Muscle layer of duodenum (tissue), 2 donors: ENCODE results near the gene ENTPD3.

Source experiments
- H3K27ac ChIP-seq: one replicate; pipeline ENCODE4 v1.7.0; 2013; ENCODE audit warnings: mild to moderate bottlenecking, low read length
- H3K27me3 ChIP-seq: one replicate; pipeline ENCODE4 v1.7.0; 2013; ENCODE audit warnings: low read depth, mild to moderate bottlenecking, control low read depth, low read length
- H3K36me3 ChIP-seq, 2 donors: one replicate each; pipeline ENCODE4 v1.7.0; 2013; ENCODE audit warnings: low read length in 2 of 2, control low read depth in 1 of 2, mild to moderate bottlenecking in 1 of 2; ENCODE audit not compliant: insufficient read depth in 2 of 2, control insufficient read depth in 1 of 2
- H3K4me1 ChIP-seq, 2 donors: one replicate each; pipeline ENCODE4 v1.7.0; 2013; ENCODE audit warnings: low read length in 2 of 2, mild to moderate bottlenecking in 2 of 2, control low read depth in 1 of 2, moderate library complexity in 1 of 2; ENCODE audit not compliant: insufficient read depth in 2 of 2, control insufficient read depth in 1 of 2
- H3K4me3 ChIP-seq, 2 donors: one replicate each; pipeline ENCODE4 v1.7.0; 2013; ENCODE audit warnings: low read length in 2 of 2, low read depth in 1 of 2, mild to moderate bottlenecking in 1 of 2
- H3K9me3 ChIP-seq, 2 donors: one replicate each; pipeline ENCODE4 v1.7.0; 2013; ENCODE audit warnings: low read length in 2 of 2, control low read depth in 1 of 2, mild to moderate bottlenecking in 1 of 2; ENCODE audit not compliant: control insufficient read depth in 1 of 2
- donor health status: healthy.

ENTPD3 gene, protein sequence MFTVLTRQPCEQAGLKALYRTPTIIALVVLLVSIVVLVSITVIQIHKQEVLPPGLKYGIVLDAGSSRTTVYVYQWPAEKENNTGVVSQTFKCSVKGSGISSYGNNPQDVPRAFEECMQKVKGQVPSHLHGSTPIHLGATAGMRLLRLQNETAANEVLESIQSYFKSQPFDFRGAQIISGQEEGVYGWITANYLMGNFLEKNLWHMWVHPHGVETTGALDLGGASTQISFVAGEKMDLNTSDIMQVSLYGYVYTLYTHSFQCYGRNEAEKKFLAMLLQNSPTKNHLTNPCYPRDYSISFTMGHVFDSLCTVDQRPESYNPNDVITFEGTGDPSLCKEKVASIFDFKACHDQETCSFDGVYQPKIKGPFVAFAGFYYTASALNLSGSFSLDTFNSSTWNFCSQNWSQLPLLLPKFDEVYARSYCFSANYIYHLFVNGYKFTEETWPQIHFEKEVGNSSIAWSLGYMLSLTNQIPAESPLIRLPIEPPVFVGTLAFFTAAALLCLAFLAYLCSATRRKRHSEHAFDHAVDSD

DNA sequence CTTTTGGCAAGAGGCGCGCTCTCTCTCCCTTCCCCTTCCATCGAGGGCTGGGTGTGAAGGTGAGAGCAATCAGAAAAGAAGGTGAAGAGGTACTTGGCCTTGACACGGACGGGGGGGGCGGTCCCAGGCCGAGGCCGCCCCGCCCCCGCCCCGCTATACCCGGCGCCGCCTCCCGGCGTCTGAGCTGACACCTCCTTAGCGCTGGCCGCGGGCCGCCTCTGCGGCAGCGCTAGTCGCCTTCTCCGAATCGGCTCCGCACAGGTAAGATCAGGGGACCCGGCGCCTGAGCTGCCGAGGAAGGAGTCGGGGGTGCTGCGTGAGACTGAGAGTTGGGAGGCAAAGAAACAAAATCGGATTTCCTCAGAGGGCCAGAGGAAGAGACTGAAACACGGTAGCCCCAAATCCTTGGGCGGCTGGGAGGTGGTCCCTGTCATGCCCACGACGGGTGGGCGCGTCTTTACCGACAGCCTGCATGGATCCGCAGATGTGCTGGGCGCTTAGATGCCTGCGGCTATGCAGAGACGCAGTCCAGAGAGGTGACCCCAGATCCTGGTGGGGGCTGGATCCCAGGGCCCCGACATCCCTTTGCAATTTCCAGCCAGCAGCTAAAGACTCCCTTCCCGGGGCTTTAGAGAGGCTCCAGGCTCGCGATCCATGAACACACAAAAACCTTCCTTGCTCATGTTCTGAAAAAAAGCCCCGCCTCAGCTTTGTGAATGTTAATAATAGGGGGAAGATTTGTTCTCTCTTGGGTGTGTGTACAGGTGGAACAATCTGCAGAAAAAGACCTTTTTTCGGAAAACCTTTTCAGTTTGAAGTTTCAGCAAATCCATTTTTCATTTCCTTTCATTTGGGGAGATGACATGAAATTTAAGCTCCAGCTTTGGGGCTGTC is at the start of gene ENTPD3:
TSS of gene ENTPD3 (plus strand) at position 184 of the 894 bp plus-strand sequence. CDS start 874 bp downstream, outside the sequence.
- Histone ChIP-seq H3K4me1 (no peaks in the 10 kb centered on the region), H3K36me3 (peaks cover 0 to 7% of the 10 kb centered on the region in 2 donors), H3K4me3 (peak within 1 kb of the TSS; percentile 40 to 54), H3K27ac (no peak within 1 kb of the TSS), H3K27me3 (no peaks in the 10 kb centered on the region), H3K9me3 (no peaks in the 10 kb centered on the region)

DNA sequence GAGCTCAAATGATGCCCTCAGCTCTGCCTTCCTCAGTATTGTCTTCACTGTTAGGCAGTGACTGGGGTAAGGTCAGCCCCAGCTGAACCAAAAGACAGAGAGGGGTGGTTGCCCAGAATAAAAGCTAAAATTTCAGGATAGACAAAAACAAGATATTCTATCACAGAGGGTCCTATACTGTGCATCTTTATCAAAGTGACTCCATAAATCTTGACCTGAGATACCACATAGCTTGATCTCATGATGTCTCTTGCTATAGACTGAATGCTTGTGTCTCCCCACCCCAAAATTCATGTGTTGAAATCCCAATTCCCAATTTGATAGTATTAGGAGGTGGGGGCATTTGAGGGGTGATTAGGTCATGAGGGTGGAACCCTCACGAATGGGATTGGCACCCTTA is 47.1 kb upstream of the ENTPD3 start:
- H3K27me3 ChIP-seq = no peaks in the 10 kb centered on the region
- H3K4me3 ChIP-seq = no peak overlapping the region
- no peak overlapping the region for H3K27ac ChIP-seq
- H3K36me3 ChIP-seq = no peaks in the 10 kb centered on the region
- H3K4me1 ChIP-seq = no peaks in the 10 kb centered on the region
- no peaks in the 10 kb centered on the region for H3K9me3 ChIP-seq

DNA sequence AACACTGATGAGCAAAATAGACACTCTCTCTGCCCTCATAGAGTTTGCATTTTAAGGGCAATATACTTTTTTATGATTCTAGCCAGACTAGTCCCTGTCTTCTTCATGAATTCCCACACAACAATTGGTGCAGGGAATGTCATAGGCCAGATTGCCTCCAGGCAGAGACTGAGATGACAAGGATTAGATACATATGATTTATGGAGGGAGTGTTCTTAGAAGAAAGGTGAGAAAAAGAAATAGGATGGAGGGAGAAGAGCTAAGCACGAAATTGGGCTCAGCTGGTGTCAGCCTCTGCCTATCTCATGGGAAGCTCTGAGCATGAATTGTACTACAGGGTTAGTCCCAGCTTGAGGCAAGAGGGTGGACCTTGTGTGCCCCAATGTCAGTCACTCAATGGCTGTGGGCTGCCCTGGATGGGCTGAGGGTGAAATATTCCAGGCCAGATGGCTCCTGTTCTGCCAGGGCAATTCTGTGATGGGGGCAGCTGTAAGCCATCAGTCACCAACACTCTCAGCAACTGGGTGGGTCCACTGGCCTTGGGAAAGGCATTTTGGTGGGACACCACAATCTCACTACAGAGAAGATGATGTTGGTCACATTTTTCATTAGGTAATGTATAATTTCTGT is 46.3 kb upstream of the ENTPD3 start:
- Histone ChIP-seq H3K4me3 (no peak overlapping the region), H3K36me3 (no peaks in the 10 kb centered on the region)

DNA sequence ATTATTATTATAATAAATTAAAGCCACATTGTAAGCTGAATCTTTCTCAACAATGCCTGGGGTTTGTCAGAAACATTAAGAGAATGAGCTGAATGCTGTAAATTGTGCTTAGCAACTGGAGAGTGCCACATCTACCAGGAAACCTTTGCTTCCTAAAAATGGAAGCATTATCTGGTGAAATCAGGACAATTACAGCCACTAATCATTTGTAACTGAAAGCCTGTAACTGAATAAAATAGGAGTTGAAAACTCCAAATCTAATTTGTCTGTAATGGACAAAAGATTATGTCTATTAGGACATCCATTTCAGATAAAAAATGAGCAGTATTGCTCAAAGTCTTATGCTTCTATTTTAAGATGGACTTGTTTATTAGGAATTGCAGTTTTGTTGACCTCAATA is 45.3 kb upstream of the ENTPD3 start:
- H3K4me1 ChIP-seq = no peaks in the 10 kb centered on the region
- H3K9me3 ChIP-seq = no peaks in the 10 kb centered on the region
- H3K27me3 ChIP-seq = no peaks in the 10 kb centered on the region
- H3K27ac ChIP-seq = no peak overlapping the region
- H3K4me3 ChIP-seq = no peak overlapping the region
- no peaks in the 10 kb centered on the region for H3K36me3 ChIP-seq

More for the DNA sequence above, 46.3 kb upstream of the ENTPD3 start:
- Histone ChIP-seq H3K27me3 (no peaks in the 10 kb centered on the region), H3K9me3 (no peaks in the 10 kb centered on the region), H3K27ac (no peak overlapping the region), H3K4me1 (no peaks in the 10 kb centered on the region)

DNA sequence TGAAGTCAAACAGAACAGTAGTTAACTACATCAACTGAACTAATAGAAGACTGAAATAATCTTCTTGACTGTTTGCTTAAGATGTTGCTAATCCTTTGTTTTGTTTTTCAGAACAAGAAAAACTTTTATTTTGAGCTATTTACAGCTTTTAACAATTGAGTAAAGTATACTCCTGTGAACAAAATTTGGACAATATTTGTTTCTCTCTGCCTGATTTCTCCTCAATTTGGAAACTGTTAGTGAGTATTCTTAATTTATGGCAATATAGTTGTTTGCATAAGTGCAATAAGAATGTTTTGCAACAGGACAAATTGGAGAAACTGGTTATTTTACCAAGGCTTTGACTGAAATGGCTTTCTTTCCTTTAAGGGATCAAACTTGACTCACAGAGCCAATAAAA is 36.5 kb upstream of the ENTPD3 start:
- Histone ChIP-seq H3K36me3 (no peaks in the 10 kb centered on the region), H3K27ac (no peak overlapping the region), H3K9me3 (no peaks in the 10 kb centered on the region), H3K27me3 (no peaks in the 10 kb centered on the region), H3K4me3 (no peak overlapping the region), H3K4me1 (no peaks in the 10 kb centered on the region)

DNA sequence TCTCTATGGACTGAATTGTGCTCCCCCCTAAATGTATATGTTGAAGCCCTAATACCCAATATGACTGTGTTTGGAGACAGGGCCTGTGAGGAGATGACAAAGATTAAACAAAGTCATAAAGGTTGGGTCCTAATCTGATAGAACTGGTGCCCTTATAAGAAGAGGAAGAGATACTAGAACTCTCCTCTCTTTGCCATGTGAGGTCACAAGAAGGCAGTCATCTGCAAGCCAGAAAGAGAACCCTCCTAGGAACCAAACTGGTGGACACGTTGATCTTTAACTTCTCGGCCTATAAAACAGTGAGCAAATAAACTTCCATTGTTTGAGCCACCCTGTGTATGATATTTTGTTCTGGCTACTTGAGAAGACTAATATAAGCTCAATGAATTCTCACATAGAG is 31.6 kb upstream of the ENTPD3 start:
- no peak overlapping the region for H3K4me3 ChIP-seq
- no peaks in the 10 kb centered on the region for H3K36me3 ChIP-seq
- H3K9me3 ChIP-seq = peaks cover 0 to 4% of the 10 kb centered on the region in 2 donors
- no peak overlapping the region for H3K27ac ChIP-seq
- no peaks in the 10 kb centered on the region for H3K27me3 ChIP-seq
- H3K4me1 ChIP-seq = no peaks in the 10 kb centered on the region

DNA sequence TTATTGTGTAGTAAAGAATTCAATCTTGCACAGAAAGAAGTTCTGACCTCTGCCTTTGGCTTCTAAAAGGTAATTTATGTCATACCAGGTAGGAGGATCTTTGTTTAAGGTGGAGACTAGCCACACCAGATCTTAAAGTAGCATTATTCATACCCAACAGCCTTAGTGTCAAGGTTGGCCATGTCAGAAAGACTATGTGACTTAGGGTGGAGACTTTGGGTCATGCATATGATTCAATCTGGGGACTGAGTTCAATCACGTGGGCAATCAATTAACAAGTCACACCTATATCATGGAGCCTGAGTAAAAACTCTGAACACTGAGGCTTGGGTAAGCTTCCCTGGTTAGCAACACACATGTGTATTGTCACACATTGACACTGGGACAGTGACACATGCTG is 28.5 kb upstream of the ENTPD3 start:
- Histone ChIP-seq H3K36me3 (no peaks in the 10 kb centered on the region), H3K9me3 (peaks cover 0 to 4% of the 10 kb centered on the region in 2 donors), H3K27me3 (no peaks in the 10 kb centered on the region), H3K4me1 (no peaks in the 10 kb centered on the region), H3K27ac (no peak overlapping the region), H3K4me3 (no peak overlapping the region)

DNA sequence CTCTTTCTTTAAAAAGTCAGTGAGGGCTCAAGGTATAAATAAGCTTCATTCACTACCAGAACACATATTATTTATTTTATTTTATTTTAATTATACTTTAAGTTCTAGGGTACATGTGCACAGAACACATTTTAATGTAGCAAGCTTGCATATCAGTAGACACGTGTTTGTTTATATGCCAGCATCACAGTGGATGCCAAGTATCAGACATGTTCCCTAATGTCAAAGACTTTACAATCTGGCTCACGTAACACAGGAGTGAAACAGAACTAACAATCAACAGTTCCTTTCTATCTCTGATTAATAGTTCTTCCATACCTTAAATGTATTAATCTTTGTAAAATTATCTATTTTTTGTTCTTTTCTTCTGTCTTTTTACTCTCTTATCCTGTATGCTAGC is 23.3 kb upstream of the ENTPD3 start:
- Histone ChIP-seq H3K4me3 (no peak overlapping the region), H3K27me3 (no peaks in the 10 kb centered on the region), H3K27ac (no peak overlapping the region), H3K9me3 (peaks cover 0 to 2% of the 10 kb centered on the region in 2 donors), H3K36me3 (no peaks in the 10 kb centered on the region), H3K4me1 (no peaks in the 10 kb centered on the region)

DNA sequence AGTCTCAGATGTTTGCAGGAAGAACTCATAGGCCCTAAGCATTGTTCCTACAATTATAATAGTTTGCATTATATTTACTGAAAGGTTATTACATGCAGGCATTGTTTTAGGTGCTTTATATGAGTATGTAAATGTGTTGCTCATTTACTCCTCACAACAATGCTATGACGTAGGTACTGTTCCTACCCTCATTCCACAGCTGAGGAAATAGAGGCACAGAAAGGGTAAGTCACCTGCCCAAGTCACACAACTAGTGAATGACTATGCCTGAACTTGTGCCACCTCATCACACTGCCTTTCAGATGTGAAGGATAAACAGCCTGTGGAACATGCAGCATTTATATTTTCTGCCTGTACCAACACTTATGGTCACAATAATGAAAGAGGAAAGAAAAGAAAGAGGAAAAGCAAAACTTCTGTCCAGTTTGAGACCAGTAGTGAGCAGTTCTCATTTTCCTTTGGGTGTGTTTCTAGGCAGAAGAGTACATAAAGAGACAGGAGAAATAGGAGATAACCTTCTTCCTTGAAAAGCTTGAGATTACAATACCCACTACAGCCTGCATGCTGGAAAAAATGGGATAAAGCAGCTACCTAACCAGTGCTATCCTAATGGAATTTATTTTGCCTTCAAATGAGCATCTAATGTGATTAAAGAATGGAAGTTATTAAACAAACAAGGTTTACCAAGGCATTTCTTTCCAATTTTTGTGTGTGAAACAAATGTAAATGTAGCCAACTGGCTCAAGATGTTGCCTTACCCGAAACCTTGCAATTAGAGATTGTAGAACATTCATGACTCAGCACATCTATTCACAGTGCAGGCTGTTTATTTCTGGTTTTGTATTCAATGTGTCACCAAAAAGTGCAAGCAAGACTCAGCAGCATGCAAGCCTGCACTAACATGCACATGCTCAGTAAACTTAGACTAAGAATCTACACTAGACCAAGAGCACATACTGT is 20.5 kb upstream of the ENTPD3 start:
- no peaks in the 10 kb centered on the region for H3K36me3 ChIP-seq
- no peak overlapping the region for H3K4me3 ChIP-seq
- H3K27me3 ChIP-seq = no peaks in the 10 kb centered on the region
- H3K4me1 ChIP-seq = no peaks in the 10 kb centered on the region
- H3K9me3 ChIP-seq = no peaks in the 10 kb centered on the region
- no peak overlapping the region for H3K27ac ChIP-seq

DNA sequence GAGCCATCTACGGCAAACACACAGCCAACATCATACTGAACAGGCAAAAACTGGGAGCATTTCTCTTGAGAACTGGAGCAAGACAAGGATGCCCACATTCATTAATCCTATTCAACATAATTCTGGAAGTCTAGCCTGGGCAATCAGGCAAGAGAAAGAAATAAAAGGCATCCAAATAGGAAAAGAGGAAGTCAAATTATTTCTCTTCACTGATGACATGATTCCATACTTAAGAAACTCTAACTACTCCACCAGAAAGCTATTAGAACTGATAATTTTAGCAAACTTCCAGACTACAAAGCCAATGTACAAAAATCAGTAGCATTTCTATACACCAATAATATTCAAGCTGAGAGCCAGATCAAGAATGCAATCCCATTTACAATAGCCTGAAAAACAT is 17.3 kb upstream of the ENTPD3 start:
- no peaks in the 10 kb centered on the region for H3K36me3 ChIP-seq
- H3K4me3 ChIP-seq = no peak overlapping the region
- H3K9me3 ChIP-seq = no peaks in the 10 kb centered on the region
- H3K4me1 ChIP-seq = no peaks in the 10 kb centered on the region
- no peaks in the 10 kb centered on the region for H3K27me3 ChIP-seq
- H3K27ac ChIP-seq = no peak overlapping the region
